Endothelial cell of umbilical vein (primary cell): Measurements from ENCODE around the gene SYT8. TPM values are rescaled to one million over a fixed set of nuclear protein-coding genes. Genes with fewer than 3 reads are reported as not detected.

ENCODE experiments used
- BruUV-seq: library from RNA; stranded (reverse); fragments of 400-500 nt; replicated peaks from 2 replicates; lab custom pipeline; 2021; lab: Mats Ljungman, UMichigan
- CTCF ChIA-PET: fragments of 300-600, 350-600 bp; sonication (Branson Sonifier 250); formaldehyde crosslinking; loops from one replicate; lab custom pipeline; 2021; ENCODE audit warnings: antibody characterized with exemption, inconsistent platforms; lab: Charles Lee
- POLR2A ChIA-PET: fragments of 300-600, 350-600 bp; sonication (Branson Sonifier 250); formaldehyde crosslinking; loops from one replicate; lab custom pipeline; 2021; ENCODE audit warnings: antibody characterized with exemption, inconsistent platforms; lab: Charles Lee
- DNase-seq: peaks from one replicate; pipeline ENCODE4 v3.0.0-alpha.2; 2011; ENCODE audit warnings: low read depth, low spot score
- FAIRE-seq: peaks from 2 replicates; lab custom pipeline; 2011; peaks lifted over from hg19 to GRCh38; lab: Jason Lieb, UNC
- H2AFZ ChIP-seq: 2 replicates; pipeline ENCODE4 v1.6.0; 2012; ENCODE audit warnings: low read depth, low read length, control low read depth, inconsistent platforms
- H3K27ac ChIP-seq: 2 replicates; pipeline ENCODE4 v1.5.1; 2011; ENCODE audit warnings: low read depth, mild to moderate bottlenecking, control low read depth, low read length, moderate library complexity; ENCODE audit not compliant: insufficient read depth
- H3K27me3 ChIP-seq, 2 experiments: 2 replicates each; pipeline versions ENCODE4 v1.6.0 to v1.6.1; 2011; ENCODE audit warnings: low read length in 2 of 2, mixed read lengths in 1 of 2; ENCODE audit not compliant: control insufficient read depth in 2 of 2, insufficient read depth in 2 of 2
- H3K36me3 ChIP-seq, 2 experiments: 2 replicates in 1 of 2; 3 replicates in 1 of 2; pipeline ENCODE4 v1.5.1; 2011; ENCODE audit warnings: low read length in 2 of 2, mild to moderate bottlenecking in 1 of 2, moderate library complexity in 1 of 2; ENCODE audit not compliant: control insufficient read depth in 2 of 2, insufficient read depth in 2 of 2; ENCODE audit errors: extremely low read depth in 1 of 2
- H3K4me1 ChIP-seq: 3 replicates; pipeline ENCODE4 v1.5.1; 2011; ENCODE audit warnings: mild to moderate bottlenecking, low read length; ENCODE audit not compliant: control insufficient read depth, insufficient read depth; ENCODE audit errors: extremely low read depth
- H3K4me2 ChIP-seq: 2 replicates; pipeline ENCODE4 v1.6.1; 2011; ENCODE audit warnings: low read length, control low read depth, mixed read lengths; ENCODE audit not compliant: insufficient read depth
- H3K4me3 ChIP-seq, 3 experiments: fragments of 200-600 bp in 1 of 3; sonication (generic), shearing (Covaris generic) in 1 of 3; replicated peaks in 1 of 3; 2 replicates each; pipeline ENCODE4 v1.5.1; 2011 to 2016; ENCODE audit warnings: control low read depth in 3 of 3, low read length in 3 of 3, mild to moderate bottlenecking in 2 of 3, inconsistent platforms in 1 of 3, low read depth in 1 of 3, moderate library complexity in 1 of 3; ENCODE audit not compliant: insufficient read depth in 1 of 3
- H3K79me2 ChIP-seq: 2 replicates; pipeline ENCODE4 v1.6.0; 2012; ENCODE audit warnings: low read length, inconsistent platforms; ENCODE audit not compliant: control insufficient read depth, insufficient read depth
- H3K9ac ChIP-seq: replicated peaks from 2 replicates; pipeline ENCODE3; 2011; ENCODE audit warnings: low read length, control low read depth; ENCODE audit not compliant: insufficient read depth; ENCODE audit errors: extremely low read depth
- H3K9me1 ChIP-seq: replicated peaks from 3 replicates; pipeline ENCODE4 v1.6.0; 2011; ENCODE audit warnings: mild to moderate bottlenecking, low read length; ENCODE audit not compliant: control insufficient read depth, insufficient read depth; ENCODE audit errors: extremely low read depth
- H3K9me3 ChIP-seq: replicated peaks from 2 replicates; pipeline ENCODE4 v1.5.1; 2012; ENCODE audit warnings: low read length, inconsistent platforms; ENCODE audit not compliant: control insufficient read depth, insufficient read depth
- H4K20me1 ChIP-seq: replicated peaks from 2 replicates; pipeline ENCODE3; 2011; ENCODE audit warnings: mild to moderate bottlenecking, low read length; ENCODE audit not compliant: control insufficient read depth, insufficient read depth; ENCODE audit errors: extremely low read depth
- EZH2 ChIP-seq: IDR thresholded peaks from 2 replicates; pipeline ENCODE4 v1.6.1; 2012; ENCODE audit warnings: borderline replicate concordance, low read depth, mild to moderate bottlenecking, moderate library complexity, low read length, inconsistent platforms; ENCODE audit not compliant: severe bottlenecking
- FOS ChIP-seq: IDR thresholded peaks from 2 replicates; pipeline ENCODE4 v1.6.1; 2011; ENCODE audit warnings: mild to moderate bottlenecking, low read length, moderate library complexity, borderline replicate concordance; ENCODE audit not compliant: insufficient read depth
- GATA2 ChIP-seq: IDR thresholded peaks from 2 replicates; pipeline ENCODE4 v1.7.0; 2011; ENCODE audit warnings: low read depth, mild to moderate bottlenecking, moderate library complexity, mixed read lengths, low read length; ENCODE audit not compliant: insufficient read length, insufficient read depth
- JUN ChIP-seq: IDR thresholded peaks from 2 replicates; pipeline ENCODE4 v1.6.1; 2011; ENCODE audit warnings: borderline replicate concordance, low read depth; ENCODE audit not compliant: insufficient read length, insufficient read depth
- MAX ChIP-seq: IDR thresholded peaks from 2 replicates; pipeline ENCODE4 v1.6.1; 2011; ENCODE audit not compliant: insufficient read depth, insufficient read length
- POLR2AphosphoS5 ChIP-seq: IDR thresholded peaks from 2 replicates; pipeline ENCODE4 v1.6.1; 2012; ENCODE audit warnings: low read depth, mild to moderate bottlenecking, control low read depth, low read length, moderate library complexity; ENCODE audit not compliant: insufficient read depth
- dilution Hi-C: fragments of 300-500 bp; cut with MboI; formaldehyde crosslinking; loops from one replicate; pipeline ENCODE4 v1.15.0; 2019; ENCODE audit warnings: low sequenced_read_pairs; ENCODE audit not compliant: extremely low pct_ligation_motif_present
- intact Hi-C: fragments of 100-400 bp; cut with micrococcal nuclease; formaldehyde crosslinking; loops from one replicate; pipeline ENCODE4 v1.10.0; 2022
- polyA plus RNA-seq, 4 experiments: library from polyadenylated mRNA; depleted of rRNA in 3 of 4; stranded (reverse) in 3 of 4; unstranded in 1 of 4; fragments of >200 nt; gene quantifications; 2 replicates each; pipeline versions ENCODE4 v1.2.1 to v1.2.3, GENCODE V29; 2011 to 2012; ENCODE audit warnings: missing spikeins in 1 of 4
- total RNA-seq: library from RNA; stranded (reverse); gene quantifications from 2 replicates; pipeline ENCODE4 v1.2.3, GENCODE V29; 2021
- TF ChIP-seq, protein P1 (sequence below), 2 donors: IDR thresholded peaks; 1 replicate in 1 of 2; 2 replicates in 1 of 2; pipeline ENCODE4 v1.5.1; 2011; ENCODE audit warnings: low read length in 2 of 2, mild to moderate bottlenecking in 2 of 2, moderate library complexity in 2 of 2, control low read depth in 1 of 2, inconsistent platforms in 1 of 2, low read depth in 1 of 2; ENCODE audit not compliant: insufficient read depth in 1 of 2; ENCODE audit errors: extremely low read depth in 1 of 2

The SYT8 gene
- total and polyA plus RNA-seq, 2 donors (not counting 3 experiments of a cell fraction or from before 2014, with no cell fraction given) = not detected

- H3K27me3 ChIP-seq = no peaks in the 10 kb centered on the region
- intact Hi-C loops (no loop called here), dilution Hi-C loops (no loop called here)
- H3K9me1 ChIP-seq = no peaks in the 10 kb centered on the region
- peaks cover 12% of the 10 kb centered on the region for H3K4me1 ChIP-seq
- peak; percentile 96 for FAIRE-seq
- H2AFZ ChIP-seq = peak overlapping the region; percentile 88
- no peak overlapping the region for H3K27ac ChIP-seq
- ChIA-PET CTCF (interaction anchor here (1.0 to 3.9 kb wide), 5 partner anchors 13 to 211 kb away, joined by 3 to 21 read pairs (median 9); no protein-coding TSS in a partner anchor), POLR2A (no interaction called here)
- H4K20me1 ChIP-seq = no peaks in the 10 kb centered on the region
- no peaks in the 10 kb centered on the region for H3K9me3 ChIP-seq
- DNase-seq = peak; percentile 82
- TF ChIP-seq GATA2 (no peak), POLR2AphosphoS5 (peak; percentile 66), FOS (peak; percentile 90), JUN (no peak), MAX (peak; percentile 31), EZH2 (no peak)
- TF ChIP-seq, protein P1, sequence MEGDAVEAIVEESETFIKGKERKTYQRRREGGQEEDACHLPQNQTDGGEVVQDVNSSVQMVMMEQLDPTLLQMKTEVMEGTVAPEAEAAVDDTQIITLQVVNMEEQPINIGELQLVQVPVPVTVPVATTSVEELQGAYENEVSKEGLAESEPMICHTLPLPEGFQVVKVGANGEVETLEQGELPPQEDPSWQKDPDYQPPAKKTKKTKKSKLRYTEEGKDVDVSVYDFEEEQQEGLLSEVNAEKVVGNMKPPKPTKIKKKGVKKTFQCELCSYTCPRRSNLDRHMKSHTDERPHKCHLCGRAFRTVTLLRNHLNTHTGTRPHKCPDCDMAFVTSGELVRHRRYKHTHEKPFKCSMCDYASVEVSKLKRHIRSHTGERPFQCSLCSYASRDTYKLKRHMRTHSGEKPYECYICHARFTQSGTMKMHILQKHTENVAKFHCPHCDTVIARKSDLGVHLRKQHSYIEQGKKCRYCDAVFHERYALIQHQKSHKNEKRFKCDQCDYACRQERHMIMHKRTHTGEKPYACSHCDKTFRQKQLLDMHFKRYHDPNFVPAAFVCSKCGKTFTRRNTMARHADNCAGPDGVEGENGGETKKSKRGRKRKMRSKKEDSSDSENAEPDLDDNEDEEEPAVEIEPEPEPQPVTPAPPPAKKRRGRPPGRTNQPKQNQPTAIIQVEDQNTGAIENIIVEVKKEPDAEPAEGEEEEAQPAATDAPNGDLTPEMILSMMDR (IDR thresholded peaks at IDR 0.05; ENCODE audit: extremely low read depth in 1 of 2, insufficient read depth in 1 of 2, low read depth in 1 of 2, low read length in 2 of 2) = no peak
- no peak overlapping the region for H3K4me3 ChIP-seq
- no peaks in the 10 kb centered on the region for H3K36me3 ChIP-seq
- no peaks in the 10 kb centered on the region for H3K79me2 ChIP-seq
- H3K4me2 ChIP-seq = no peak overlapping the region
- no TSS peak for BruUV-seq
- H3K9ac ChIP-seq = no peak overlapping the region
Measured at GRCh38 chr11:1863352-1864216, 28.8 kb downstream of the SYT8 start.
